GM12878 (cell line): ENCODE data around the gene JADE2. TPM values are rescaled to one million over a fixed set of nuclear protein-coding genes. Genes with fewer than 3 reads are reported as not detected.

ENCODE experiments used
- BCL3 ChIP-seq: IDR thresholded peaks from 2 replicates; pipeline ENCODE4 v1.6.1; 2011; ENCODE audit warnings: borderline replicate concordance, low read depth, mild to moderate bottlenecking, moderate library complexity, low read length; ENCODE audit not compliant: insufficient read depth, poor library complexity, severe bottlenecking
- CBX3 ChIP-seq: fragments of 200-600 bp; sonication (generic); IDR thresholded peaks from 2 replicates; pipeline ENCODE4 v1.6.1; 2016; ENCODE audit warnings: low read depth, borderline replicate concordance
- CEBPZ ChIP-seq: fragments of 150-350 bp; IDR thresholded peaks from 2 replicates; pipeline ENCODE4 v1.6.1; 2016; ENCODE audit warnings: low read depth, low read length
- HCFC1 ChIP-seq: fragments of 150-350 bp; IDR thresholded peaks from 2 replicates; pipeline ENCODE4 v1.6.1; 2014; ENCODE audit warnings: low read length
- KLF5 ChIP-seq: fragments of 450-650 bp; IDR thresholded peaks from 2 replicates; pipeline ENCODE4 v1.6.1; 2014; ENCODE audit warnings: mild to moderate bottlenecking; ENCODE audit not compliant: partially characterized antibody
- STAT1 ChIP-seq: fragments of 450-650 bp; conservative IDR thresholded peaks from 2 replicates; pipeline ENCODE4 v1.6.1; 2014; ENCODE audit warnings: antibody characterized with exemption, mild to moderate bottlenecking
- TAF1 ChIP-seq: IDR thresholded peaks from 2 replicates; pipeline ENCODE4 v1.6.1; 2011; ENCODE audit warnings: mild to moderate bottlenecking, low read depth, low read length, borderline replicate concordance
- ZNF274 ChIP-seq: IDR thresholded peaks from one replicate; pipeline ENCODE4 v1.8.0; 2011; ENCODE audit not compliant: insufficient read length, insufficient read depth
- polyA plus RNA-seq, 11 experiments: library from polyadenylated mRNA; depleted of rRNA in 4 of 11; unstranded in 6 of 11; stranded (reverse) in 5 of 11; fragments of >200 nt; fragmentation: Nextera tagmentation in 4 of 11; fragmentation: Illumina TruSeq in 1 of 11; extraction: Ambion mirVana in 4 of 11; extraction: Trizol in 1 of 11; gene quantifications; 1 replicate in 1 of 11; 2 replicates in 10 of 11; pipeline versions ENCODE4 v1.2.1 to v1.2.3, GENCODE V29; 2011 to 2016; ENCODE audit warnings: inconsistent platforms in 2 of 11, missing spikeins in 2 of 11, low read depth in 1 of 11
- total RNA-seq, 4 experiments: library from RNA; depleted of rRNA in 3 of 4; stranded (reverse); fragments of >200 nt in 3 of 4; fragmentation: Illumina TruSeq in 1 of 4; extraction: Trizol in 1 of 4; gene quantifications; 2 replicates each; pipeline versions ENCODE4 v1.2.1 to v1.2.3, GENCODE V29; 2013 to 2021

Gene JADE2
- total and polyA plus RNA-seq, 10 of the 15 experiments (the other 5 are each of a cell fraction or from before 2014, with no cell fraction given) = 1.5 to 67.0 (median 22.4) TPM

GRCh38 chr5:134592141-134592746 is 66.8 kb downstream of the JADE2 start (continued):
- no peak for TF ChIP-seq BCL3
- TF ChIP-seq CBX3 = no peak
- TF ChIP-seq TAF1 = no peak
- TF ChIP-seq STAT1 = no peak
- no peak for TF ChIP-seq ZNF274
- TF ChIP-seq HCFC1 = no peak
- TF ChIP-seq KLF5 = no peak
- TF ChIP-seq CEBPZ = no peak
